Astrocyte of the spinal cord (primary cell): ENCODE measurements around the gene CEP350.

ENCODE experiments used
- DNase-seq: peaks from one replicate; pipeline ENCODE4 v3.0.0; 2011; ENCODE audit warnings: low read depth, low spot score
- H3K4me3 ChIP-seq: 2 replicates; pipeline ENCODE4 v1.5.1; 2011; ENCODE audit warnings: low read depth, mild to moderate bottlenecking, low read length, moderate library complexity
- CTCF ChIP-seq: IDR thresholded peaks from 2 replicates; pipeline ENCODE4 v1.5.1; 2012; ENCODE audit warnings: low read depth, mild to moderate bottlenecking, low read length, inconsistent platforms
- in situ Hi-C: cut with HindIII; loops from 2 replicates; pipeline ENCODE4 v1.10.0; 2017; ENCODE audit warnings: low sequenced_read_pairs

The CEP350 gene

GRCh38 chr1:179969962-179970361 lies 15.4 kb downstream of the CEP350 start:
- H3K4me3 ChIP-seq, result no peak overlapping the region
- in situ Hi-C loops, result no loop called here
- no peak for DNase-seq
- no peak for TF ChIP-seq CTCF

- TF ChIP-seq CTCF, result no peak
- DNase-seq, result no peak
- no peak overlapping the region for H3K4me3 ChIP-seq
- in situ Hi-C loops, result no loop called here
Observed at GRCh38 chr1:179971563-179972496, 17.2 kb downstream of the CEP350 start.

GRCh38 chr1:179973198-179974110 lies 18.8 kb downstream of the CEP350 start:
- in situ Hi-C loops, result no loop called here
- TF ChIP-seq CTCF, result no peak
- DNase-seq, result no peak

GRCh38 chr1:179976970-179977651 lies 22.5 kb downstream of the CEP350 start:
- H3K4me3 ChIP-seq, result no peak overlapping the region
- in situ Hi-C loops, result no loop called here
- TF ChIP-seq CTCF, result no peak
- DNase-seq, result no peak

More at GRCh38 chr1:179973198-179974110, 18.8 kb downstream of the CEP350 start:
- no peak overlapping the region for H3K4me3 ChIP-seq

GRCh38 chr1:179978199-179979079 lies 23.8 kb downstream of the CEP350 start:
- DNase-seq, result no peak
- no peak for TF ChIP-seq CTCF
- in situ Hi-C loops, result no loop called here
- no peak overlapping the region for H3K4me3 ChIP-seq
